Panc1 (cell line): Measurements from ENCODE around the gene KRTAP5-3. TPM values are rescaled to one million over a fixed set of nuclear protein-coding genes. Genes with fewer than 3 reads are reported as not detected.

Experiments
- ATAC-seq: fragments of 200-7000 bp; cut with Tn5 transposase; 2 replicates; pipeline ENCODE4 v1.9.1; 2020; ENCODE audit warnings: mild to moderate bottlenecking, moderate library complexity
- BruUV-seq: library from RNA; stranded (reverse); fragments of 400-500 nt; replicated peaks from 2 replicates; lab custom pipeline; 2021; lab: Mats Ljungman, UMichigan
- CTCF ChIA-PET: fragments of 300-600 bp; sonication (Branson Sonifier 250); formaldehyde crosslinking; loops from one replicate; lab custom pipeline; 2022; ENCODE audit warnings: antibody characterized with exemption; lab: Charles Lee
- POLR2A ChIA-PET: fragments of 300-600 bp; sonication (Branson Sonifier 250); formaldehyde crosslinking; loops from one replicate; lab custom pipeline; 2022; ENCODE audit warnings: antibody characterized with exemption; lab: Charles Lee
- DNase-seq: peaks from one replicate; pipeline ENCODE4 v3.0.0-alpha.2; 2010; ENCODE audit warnings: low read depth, low spot score
- H3K27ac ChIP-seq: 2 replicates; pipeline ENCODE4 v1.5.1; 2011; ENCODE audit warnings: mild to moderate bottlenecking, low read length, inconsistent platforms
- H3K27me3 ChIP-seq: fragments of 200-500 bp; sonication (Bioruptor generic); 2 replicates; pipeline ENCODE4 v1.6.0; 2014; ENCODE audit warnings: low read length, inconsistent platforms; ENCODE audit not compliant: control insufficient read depth, insufficient read depth
- H3K36me3 ChIP-seq: fragments of 200-500 bp; sonication (Bioruptor generic); 2 replicates; pipeline ENCODE4 v1.5.1; 2014; ENCODE audit warnings: inconsistent platforms, mild to moderate bottlenecking, low read length, moderate library complexity; ENCODE audit not compliant: control insufficient read depth, insufficient read depth
- H3K4me1 ChIP-seq: 2 replicates; pipeline ENCODE4 v1.5.1; 2011; ENCODE audit warnings: inconsistent platforms, mild to moderate bottlenecking, low read length, moderate library complexity; ENCODE audit not compliant: control insufficient read depth, insufficient read depth
- H3K4me3 ChIP-seq, 2 experiments: 2 replicates each; pipeline ENCODE4 v1.5.1; 2011 to 2012; ENCODE audit warnings: low read depth in 2 of 2, low read length in 2 of 2, mild to moderate bottlenecking in 2 of 2, inconsistent platforms in 1 of 2, moderate library complexity in 1 of 2
- H3K9me3 ChIP-seq: fragments of 200-500 bp; sonication (Bioruptor generic); 2 replicates; pipeline ENCODE4 v1.5.1; 2014; ENCODE audit warnings: low read depth, mild to moderate bottlenecking, inconsistent platforms, low read length, moderate library complexity; ENCODE audit not compliant: control insufficient read depth, insufficient read depth
- CTCF ChIP-seq: fragments of 450-650 bp; IDR thresholded peaks from 2 replicates; pipeline ENCODE4 v1.5.1; 2017; ENCODE audit warnings: mild to moderate bottlenecking
- POLR2AphosphoS5 ChIP-seq: IDR thresholded peaks from 2 replicates; pipeline ENCODE4 v1.6.1; 2012; ENCODE audit warnings: mild to moderate bottlenecking, low read depth, low read length, moderate library complexity
- REST ChIP-seq, 2 experiments: IDR thresholded peaks; 2 replicates each; pipeline ENCODE4 v1.6.1; 2011 to 2012; ENCODE audit warnings: low read depth in 2 of 2, control low read depth in 1 of 2, low read length in 1 of 2, mild to moderate bottlenecking in 1 of 2, moderate library complexity in 1 of 2; ENCODE audit not compliant: insufficient read depth in 1 of 2
- SIN3A ChIP-seq: IDR thresholded peaks from 2 replicates; pipeline ENCODE4 v1.6.1; 2012; ENCODE audit warnings: low read depth, mild to moderate bottlenecking, low read length, moderate library complexity, borderline replicate concordance; ENCODE audit not compliant: insufficient read depth
- TCF7L2 ChIP-seq: IDR thresholded peaks from 2 replicates; pipeline ENCODE4 v1.6.1; 2011; ENCODE audit warnings: mild to moderate bottlenecking, low read depth, low read length, inconsistent platforms
- in situ Hi-C: cut with HindIII; loops from 2 replicates; pipeline ENCODE4 v1.10.0; 2016; ENCODE audit warnings: low sequenced_read_pairs, low pct_unique_long_range_greater_than_20kb
- intact Hi-C: fragments of 100-400 bp; cut with micrococcal nuclease; formaldehyde crosslinking; loops from one replicate; pipeline ENCODE4 v1.10.0; 2022; ENCODE audit not compliant: unreplicated experiment
- total RNA-seq: library from RNA; stranded (reverse); gene quantifications from one replicate; pipeline ENCODE4 v1.2.1, GENCODE V29; 2021; ENCODE audit not compliant: unreplicated experiment

The KRTAP5-3 gene
- total RNA-seq, 1 experiment from 2014 or later = not detected

GRCh38 chr11:1563697-1564534 is 44.3 kb downstream of the KRTAP5-3 start:
- ATAC-seq (no peak), DNase-seq (no peak)
- Histone ChIP-seq H3K4me1 (peaks cover 9% of the 10 kb centered on the region), H3K9me3 (no peaks in the 10 kb centered on the region), H3K27ac (no peak overlapping the region), H3K27me3 (no peaks in the 10 kb centered on the region), H3K36me3 (no peaks in the 10 kb centered on the region), H3K4me3 (no peak overlapping the region)
- TF ChIP-seq SIN3A (no peak), REST (IDR thresholded peaks at IDR 0.05; ENCODE audit: insufficient read depth in 1 of 2, low read depth in 2 of 2, low read length in 1 of 2) (no peak), CTCF (no peak), POLR2AphosphoS5 (no peak), TCF7L2 (no peak)
- POLR2A ChIA-PET = no interaction called here
- intact Hi-C loops (no loop called here), in situ Hi-C loops (no loop called here)
- BruUV-seq = no TSS peak
- CTCF ChIA-PET = interaction anchor here (0.6 to 1.4 kb wide), 2 partner anchors 17 to 25 kb away, joined by 5 to 12 read pairs; no protein-coding TSS in a partner anchor

- peaks cover 17% of the 10 kb centered on the region for H3K4me1 ChIP-seq
- CTCF ChIA-PET = no interaction called here
- H3K36me3 ChIP-seq = no peaks in the 10 kb centered on the region
- POLR2A ChIA-PET = no interaction called here
- H3K27ac ChIP-seq = no peak overlapping the region
- no peaks in the 10 kb centered on the region for H3K9me3 ChIP-seq
- intact Hi-C loops = no loop called here
- BruUV-seq = no TSS peak
- DNase-seq (no peak), ATAC-seq (no peak)
- TF ChIP-seq CTCF = no peak
- TF ChIP-seq TCF7L2 = no peak
- TF ChIP-seq REST (IDR thresholded peaks at IDR 0.05; ENCODE audit: insufficient read depth in 1 of 2, low read depth in 2 of 2, low read length in 1 of 2) = no peak
- no peak for TF ChIP-seq POLR2AphosphoS5
- TF ChIP-seq SIN3A = no peak
- in situ Hi-C loops = no loop called here
- H3K4me3 ChIP-seq = no peak overlapping the region
- no peaks in the 10 kb centered on the region for H3K27me3 ChIP-seq
These were observed 45.1 kb downstream of the KRTAP5-3 start for GRCh38 chr11:1563149-1563638.
